B cell (primary cell): ENCODE measurements around the gene APRT.

Source experiments
- EZH2 ChIP-seq: IDR thresholded peaks from 2 replicates; pipeline ENCODE4 v1.6.1; 2012; ENCODE audit warnings: borderline replicate concordance, low read depth, mild to moderate bottlenecking, moderate library complexity, low read length; ENCODE audit not compliant: insufficient read depth, poor library complexity, severe bottlenecking
- TF ChIP-seq, protein P1 (sequence below): fragments of 200-600 bp; IDR thresholded peaks from one replicate; pipeline ENCODE4 v1.8.0; 2022; ENCODE audit warnings: antibody characterized with exemption, mild to moderate bottlenecking

DNA sequence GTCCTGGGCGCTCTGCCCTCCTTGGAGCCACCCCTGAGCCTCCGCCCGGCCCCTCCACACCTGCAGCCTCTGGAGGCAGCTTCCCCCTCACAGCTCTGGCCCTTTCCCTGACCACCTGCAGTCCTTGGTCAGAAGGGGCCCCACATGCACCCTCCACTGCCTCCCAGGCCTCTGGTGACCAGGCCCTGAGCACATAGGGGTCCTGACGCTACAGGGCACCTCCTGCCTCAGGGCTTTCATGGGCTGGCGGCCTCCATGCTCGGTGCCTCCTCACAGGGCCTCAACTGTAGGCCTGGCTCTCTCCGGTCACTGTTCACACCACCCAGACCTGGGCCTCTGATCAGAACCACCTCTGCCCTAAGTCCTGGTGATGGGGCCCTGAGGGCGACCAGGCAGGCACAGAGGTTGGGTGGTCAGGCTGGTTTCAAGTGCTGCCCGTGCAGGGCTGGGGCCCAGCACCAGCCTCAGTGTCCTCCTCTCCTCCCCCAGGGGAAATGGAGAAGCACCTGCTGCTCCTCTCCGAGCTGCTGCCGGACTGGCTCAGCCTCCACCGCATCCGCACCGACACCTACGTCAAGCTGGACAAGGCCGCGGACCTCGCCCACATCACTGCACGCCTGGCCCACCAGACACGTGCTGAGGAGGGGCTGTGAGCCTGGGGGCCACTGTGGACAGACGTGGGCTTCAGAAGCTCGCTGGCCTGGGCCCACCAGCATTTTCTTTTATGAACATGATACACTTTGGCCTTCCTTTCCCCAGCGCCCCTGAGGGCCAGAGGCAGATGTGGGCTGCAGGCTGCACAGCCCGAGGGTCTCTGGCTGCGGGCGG lies 3.9 kb downstream of the APRT start:
- no peak for TF ChIP-seq EZH2
- TF ChIP-seq, protein P1, sequence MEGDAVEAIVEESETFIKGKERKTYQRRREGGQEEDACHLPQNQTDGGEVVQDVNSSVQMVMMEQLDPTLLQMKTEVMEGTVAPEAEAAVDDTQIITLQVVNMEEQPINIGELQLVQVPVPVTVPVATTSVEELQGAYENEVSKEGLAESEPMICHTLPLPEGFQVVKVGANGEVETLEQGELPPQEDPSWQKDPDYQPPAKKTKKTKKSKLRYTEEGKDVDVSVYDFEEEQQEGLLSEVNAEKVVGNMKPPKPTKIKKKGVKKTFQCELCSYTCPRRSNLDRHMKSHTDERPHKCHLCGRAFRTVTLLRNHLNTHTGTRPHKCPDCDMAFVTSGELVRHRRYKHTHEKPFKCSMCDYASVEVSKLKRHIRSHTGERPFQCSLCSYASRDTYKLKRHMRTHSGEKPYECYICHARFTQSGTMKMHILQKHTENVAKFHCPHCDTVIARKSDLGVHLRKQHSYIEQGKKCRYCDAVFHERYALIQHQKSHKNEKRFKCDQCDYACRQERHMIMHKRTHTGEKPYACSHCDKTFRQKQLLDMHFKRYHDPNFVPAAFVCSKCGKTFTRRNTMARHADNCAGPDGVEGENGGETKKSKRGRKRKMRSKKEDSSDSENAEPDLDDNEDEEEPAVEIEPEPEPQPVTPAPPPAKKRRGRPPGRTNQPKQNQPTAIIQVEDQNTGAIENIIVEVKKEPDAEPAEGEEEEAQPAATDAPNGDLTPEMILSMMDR, result no peak
